ENCODE results near the gene MYCBPAP.
A peak's percentile ranks its signal among the peaks of the same experiment; 100 is the strongest.

DNA sequence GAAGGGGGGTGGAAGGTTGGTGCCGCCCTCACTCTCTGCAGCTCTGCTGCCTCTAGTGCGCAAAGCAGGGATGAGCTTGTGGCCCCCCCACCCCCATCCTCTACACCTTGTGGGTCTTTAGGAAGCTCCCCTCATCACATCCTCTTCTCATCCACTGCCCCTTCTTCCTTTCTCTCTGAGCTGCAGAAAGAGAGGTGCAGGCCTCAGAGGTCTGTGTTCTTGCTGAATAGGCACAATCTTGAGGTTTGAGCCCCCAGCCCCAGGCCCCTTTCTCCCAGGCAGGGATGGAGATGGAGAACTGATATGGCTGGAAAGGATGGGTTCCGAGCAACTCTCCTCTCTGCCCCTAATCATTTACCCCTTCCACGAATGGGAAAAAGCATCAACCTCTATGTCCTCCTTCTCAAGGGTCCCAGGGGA lies 54.9 kb downstream of the MYCBPAP start:
- TF ChIP-seq JUND (IDR thresholded peaks at IDR 0.05) (no peak), TCF7L2 (IDR thresholded peaks at IDR 0.05; ENCODE audit: borderline replicate concordance, extremely low read depth, insufficient read depth, insufficient read length) (no peak), YY1 (IDR thresholded peaks at IDR 0.05; ENCODE audit: extremely low read depth, insufficient replicate concordance, low read depth, low read length) (no peak), ZNF274 (IDR thresholded peaks at IDR 0.05; ENCODE audit: low read depth, low read length) (no peak), EZH2phosphoT487 (IDR thresholded peaks at IDR 0.05; ENCODE audit: borderline replicate concordance) (no peak), RAD21 (IDR thresholded peaks at IDR 0.05; ENCODE audit: low read depth) (no peak), POLR2A (IDR thresholded peaks at IDR 0.05; ENCODE audit: borderline replicate concordance, extremely low read depth, insufficient read depth, insufficient read length) (no peak), SIN3A (IDR thresholded peaks at IDR 0.05; ENCODE audit: low read depth) (no peak)
- TF ChIP-seq, protein P1, sequence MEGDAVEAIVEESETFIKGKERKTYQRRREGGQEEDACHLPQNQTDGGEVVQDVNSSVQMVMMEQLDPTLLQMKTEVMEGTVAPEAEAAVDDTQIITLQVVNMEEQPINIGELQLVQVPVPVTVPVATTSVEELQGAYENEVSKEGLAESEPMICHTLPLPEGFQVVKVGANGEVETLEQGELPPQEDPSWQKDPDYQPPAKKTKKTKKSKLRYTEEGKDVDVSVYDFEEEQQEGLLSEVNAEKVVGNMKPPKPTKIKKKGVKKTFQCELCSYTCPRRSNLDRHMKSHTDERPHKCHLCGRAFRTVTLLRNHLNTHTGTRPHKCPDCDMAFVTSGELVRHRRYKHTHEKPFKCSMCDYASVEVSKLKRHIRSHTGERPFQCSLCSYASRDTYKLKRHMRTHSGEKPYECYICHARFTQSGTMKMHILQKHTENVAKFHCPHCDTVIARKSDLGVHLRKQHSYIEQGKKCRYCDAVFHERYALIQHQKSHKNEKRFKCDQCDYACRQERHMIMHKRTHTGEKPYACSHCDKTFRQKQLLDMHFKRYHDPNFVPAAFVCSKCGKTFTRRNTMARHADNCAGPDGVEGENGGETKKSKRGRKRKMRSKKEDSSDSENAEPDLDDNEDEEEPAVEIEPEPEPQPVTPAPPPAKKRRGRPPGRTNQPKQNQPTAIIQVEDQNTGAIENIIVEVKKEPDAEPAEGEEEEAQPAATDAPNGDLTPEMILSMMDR (IDR thresholded peaks at IDR 0.05 in 2 of 3, conservative IDR thresholded peaks at IDR 0.05 in 1 of 3; ENCODE audit: borderline replicate concordance in 1 of 3, insufficient read depth in 1 of 3, low read depth in 2 of 3, low read length in 2 of 3), result peak in 1 of 3 experiments; percentile 43; a peak in 3 of 6 replicates
